Hepatocyte (in vitro differentiated cells): ENCODE measurements around the gene NFIL3.

Source experiments
- EZH2phosphoT487 ChIP-seq: fragments of 200-600 bp; sonication (generic); IDR thresholded peaks from one replicate; pipeline ENCODE4 v1.6.1; 2018; ENCODE audit warnings: antibody characterized with exemption, mild to moderate bottlenecking, low read depth, moderate library complexity; ENCODE audit not compliant: unreplicated experiment, severe bottlenecking
- TF ChIP-seq, protein P1 (sequence below): fragments of 200-600 bp; sonication (generic); IDR thresholded peaks from 2 replicates; pipeline ENCODE4 v1.5.1; 2016; ENCODE audit warnings: antibody characterized with exemption, mild to moderate bottlenecking; ENCODE audit not compliant: poor library complexity

- TF ChIP-seq, protein P1, sequence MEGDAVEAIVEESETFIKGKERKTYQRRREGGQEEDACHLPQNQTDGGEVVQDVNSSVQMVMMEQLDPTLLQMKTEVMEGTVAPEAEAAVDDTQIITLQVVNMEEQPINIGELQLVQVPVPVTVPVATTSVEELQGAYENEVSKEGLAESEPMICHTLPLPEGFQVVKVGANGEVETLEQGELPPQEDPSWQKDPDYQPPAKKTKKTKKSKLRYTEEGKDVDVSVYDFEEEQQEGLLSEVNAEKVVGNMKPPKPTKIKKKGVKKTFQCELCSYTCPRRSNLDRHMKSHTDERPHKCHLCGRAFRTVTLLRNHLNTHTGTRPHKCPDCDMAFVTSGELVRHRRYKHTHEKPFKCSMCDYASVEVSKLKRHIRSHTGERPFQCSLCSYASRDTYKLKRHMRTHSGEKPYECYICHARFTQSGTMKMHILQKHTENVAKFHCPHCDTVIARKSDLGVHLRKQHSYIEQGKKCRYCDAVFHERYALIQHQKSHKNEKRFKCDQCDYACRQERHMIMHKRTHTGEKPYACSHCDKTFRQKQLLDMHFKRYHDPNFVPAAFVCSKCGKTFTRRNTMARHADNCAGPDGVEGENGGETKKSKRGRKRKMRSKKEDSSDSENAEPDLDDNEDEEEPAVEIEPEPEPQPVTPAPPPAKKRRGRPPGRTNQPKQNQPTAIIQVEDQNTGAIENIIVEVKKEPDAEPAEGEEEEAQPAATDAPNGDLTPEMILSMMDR: peak; percentile 45
- no peak for TF ChIP-seq EZH2phosphoT487
Observed at GRCh38 chr9:91426123-91426745, 2.6 kb upstream of the NFIL3 start.
